ENCODE results near the gene CROCC2.

The CROCC2 gene

GRCh38 chr2:240876035-240876474 lies 30.1 kb upstream of the CROCC2 start:
- DNase-seq: no peak

- no peak for DNase-seq
These were observed 29.5 kb upstream of the CROCC2 start for GRCh38 chr2:240876475-240877251.

DNA sequence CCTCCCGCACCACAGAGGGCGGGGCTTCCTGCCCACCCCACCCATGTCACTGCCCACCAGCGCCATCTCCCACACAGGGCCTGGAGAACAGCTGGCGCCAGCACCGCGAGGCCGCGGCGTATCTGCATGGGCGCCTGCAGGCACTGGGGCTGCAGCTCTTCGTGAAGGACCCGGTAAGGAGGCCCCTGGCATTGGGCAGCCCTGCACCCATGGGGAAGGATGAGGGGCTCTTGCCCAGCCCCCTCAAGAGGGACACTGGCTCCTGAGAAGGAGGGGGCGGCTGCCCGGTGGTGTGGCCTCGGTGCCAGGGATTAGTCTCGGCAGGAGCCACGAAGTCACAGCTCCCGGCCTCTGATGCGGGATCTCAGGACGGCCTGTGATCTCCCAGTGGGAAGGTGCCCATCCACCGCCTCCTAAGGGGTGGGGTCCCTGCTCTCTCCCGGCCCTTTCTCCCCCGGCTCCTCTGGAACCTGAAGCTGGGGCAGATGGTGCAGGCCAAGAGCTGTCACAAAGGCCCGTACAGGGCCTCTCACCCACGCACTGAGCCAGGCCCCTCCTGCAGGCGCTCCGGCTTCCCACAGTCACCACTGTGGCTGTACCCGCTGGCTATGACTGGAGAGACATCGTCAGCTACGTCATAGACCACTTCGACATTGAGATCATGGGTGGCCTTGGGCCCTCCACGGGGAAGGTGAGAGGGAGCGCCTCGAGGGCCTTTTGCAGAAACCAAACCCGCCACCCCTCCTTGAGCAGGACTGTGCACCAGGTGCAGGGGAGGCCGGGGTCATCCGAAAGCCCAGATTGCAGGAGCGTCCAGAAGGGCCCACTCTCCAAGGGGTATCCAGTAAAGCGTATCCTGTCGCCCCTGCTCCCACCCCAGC lies 28.4 kb upstream of the CROCC2 start:
- DNase-seq: no peak

- DNase-seq: no peak
These were observed 27.7 kb upstream of the CROCC2 start for GRCh38 chr2:240878341-240878936.

DNA sequence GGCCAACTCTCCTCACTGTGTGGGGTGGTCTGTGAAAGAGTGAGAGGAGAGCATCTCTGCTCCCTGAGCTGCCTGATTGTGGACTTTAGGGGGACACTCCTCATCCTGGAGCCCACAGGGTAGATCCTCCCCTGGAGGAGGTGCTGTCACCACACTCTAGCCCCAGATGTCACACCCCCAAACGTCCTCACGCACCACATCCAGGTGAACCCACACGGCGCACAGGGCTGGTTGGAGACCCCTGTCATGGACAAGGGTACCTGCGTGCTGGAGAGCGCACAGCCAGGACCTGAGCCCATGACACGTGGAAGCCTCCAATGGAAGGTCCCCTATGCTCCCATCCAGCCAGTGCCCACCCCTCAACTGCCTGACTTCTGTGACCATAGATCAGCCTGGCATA lies 27.0 kb upstream of the CROCC2 start:
- no peak for DNase-seq

DNA sequence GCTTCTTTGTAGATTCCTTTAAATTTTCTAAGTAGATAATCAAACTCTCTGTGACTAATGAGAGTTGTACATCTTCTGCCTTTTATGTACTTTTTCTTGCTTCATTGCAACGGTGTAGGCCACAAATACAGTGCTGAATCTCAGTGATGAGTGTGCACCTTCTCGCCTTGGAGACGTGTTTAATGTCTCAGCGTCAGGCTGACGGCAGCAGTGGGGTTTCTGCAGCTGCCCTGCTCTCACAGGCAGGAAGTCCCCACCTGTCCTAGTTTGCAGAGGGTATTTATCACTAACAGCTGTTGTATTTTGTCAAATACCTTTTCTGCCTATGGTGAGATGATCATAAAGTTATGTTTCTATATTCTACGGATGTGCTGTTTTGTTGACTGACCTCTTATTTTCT lies 24.2 kb upstream of the CROCC2 start:
- DNase-seq: no peak

DNA sequence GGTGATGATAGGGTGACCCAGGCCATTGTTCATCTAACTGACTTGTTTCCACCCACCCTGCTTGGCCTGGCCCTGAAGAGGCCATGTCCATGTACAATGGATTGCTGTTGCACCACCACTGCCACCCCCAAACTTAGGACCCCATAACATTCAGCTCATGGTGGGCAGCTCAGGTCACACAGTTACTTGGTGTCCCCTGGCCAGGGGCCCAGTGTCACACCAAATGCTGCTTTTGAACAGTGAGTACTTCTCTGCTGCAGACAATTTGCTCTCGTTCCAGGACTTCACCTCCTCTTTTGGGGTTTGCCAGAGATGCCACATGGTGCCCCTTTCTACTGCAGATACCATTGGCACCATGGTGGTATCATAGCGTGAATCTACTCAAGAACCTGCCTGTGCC lies 21.9 kb upstream of the CROCC2 start:
- no peak for DNase-seq

- DNase-seq: no peak
These were observed 21.4 kb upstream of the CROCC2 start for GRCh38 chr2:240884745-240885144.

- no peak for DNase-seq
These were observed 20.6 kb upstream of the CROCC2 start for GRCh38 chr2:240885566-240885965.

DNA sequence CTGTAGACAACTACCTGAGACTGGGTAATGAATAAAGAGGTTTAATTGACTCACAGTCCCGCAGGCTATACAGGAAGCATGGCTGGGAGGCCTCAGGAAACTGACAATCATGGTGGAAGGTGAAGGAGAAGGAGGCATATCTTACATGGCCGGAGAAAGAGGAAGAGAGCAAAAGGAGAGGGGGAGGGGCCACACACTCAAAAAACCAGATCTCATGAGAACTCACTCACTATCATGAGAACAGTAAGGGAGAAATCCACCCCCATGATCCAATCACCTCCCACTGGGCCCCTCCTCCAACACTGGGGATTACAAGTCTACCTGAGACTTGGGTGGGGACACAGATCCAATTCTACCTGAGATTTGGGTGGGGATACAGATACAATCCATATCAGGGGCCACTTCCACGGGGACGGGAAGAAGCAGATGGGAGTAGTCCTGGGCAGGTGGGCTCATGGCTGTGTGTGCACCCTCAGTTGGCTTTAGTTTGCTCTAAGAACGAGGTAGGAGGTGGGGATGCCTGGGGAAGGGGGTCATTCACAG lies 20.0 kb upstream of the CROCC2 start:
- DNase-seq: peak; percentile 34

DNA sequence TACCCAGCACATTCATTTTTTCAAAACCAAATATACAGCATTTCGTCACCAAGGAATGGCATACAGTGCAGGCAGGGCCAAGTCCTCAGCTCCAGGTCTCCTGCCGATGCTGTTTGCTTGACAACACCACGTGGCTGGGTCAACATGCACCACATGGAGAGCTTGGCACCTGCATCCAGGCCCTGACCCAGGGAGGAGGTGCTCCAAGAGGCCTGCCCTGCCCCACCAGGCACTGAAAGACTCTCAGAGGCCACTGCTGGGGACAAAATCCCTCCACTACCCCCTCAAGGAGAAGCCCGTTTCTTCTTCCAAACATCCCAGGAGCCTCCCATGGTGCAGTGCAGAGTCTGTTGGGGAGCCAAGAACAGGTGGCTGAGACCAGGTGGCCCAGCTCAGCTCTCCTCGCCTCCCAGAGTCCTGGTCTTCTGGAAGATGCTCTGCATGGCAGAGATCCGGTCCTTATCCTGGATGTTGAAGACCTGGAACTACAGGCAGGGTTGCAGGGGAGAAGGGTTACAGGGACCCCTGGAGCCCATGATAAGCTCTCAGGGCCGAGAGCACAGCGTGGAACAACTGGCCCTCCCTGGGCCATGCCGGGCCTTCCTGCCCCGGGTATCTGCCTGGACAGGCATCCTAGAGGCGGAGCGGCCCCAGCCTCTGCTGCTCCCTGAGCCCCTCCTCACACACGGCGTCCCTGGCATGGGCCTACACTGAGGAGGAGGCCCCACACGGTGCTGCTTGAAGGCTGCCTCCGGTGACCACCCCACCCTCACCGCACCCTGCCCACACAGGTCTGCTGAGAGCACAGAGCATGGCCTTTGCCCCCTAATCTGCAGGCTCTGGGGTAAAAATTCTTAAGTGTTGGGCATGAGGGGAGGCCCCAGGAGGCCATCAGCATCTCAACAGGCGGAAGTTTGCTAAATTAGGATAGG lies 19.2 kb upstream of the CROCC2 start:
- DNase-seq: no peak

GRCh38 chr2:240887631-240888030 lies 18.5 kb upstream of the CROCC2 start:
- no peak for DNase-seq

DNA sequence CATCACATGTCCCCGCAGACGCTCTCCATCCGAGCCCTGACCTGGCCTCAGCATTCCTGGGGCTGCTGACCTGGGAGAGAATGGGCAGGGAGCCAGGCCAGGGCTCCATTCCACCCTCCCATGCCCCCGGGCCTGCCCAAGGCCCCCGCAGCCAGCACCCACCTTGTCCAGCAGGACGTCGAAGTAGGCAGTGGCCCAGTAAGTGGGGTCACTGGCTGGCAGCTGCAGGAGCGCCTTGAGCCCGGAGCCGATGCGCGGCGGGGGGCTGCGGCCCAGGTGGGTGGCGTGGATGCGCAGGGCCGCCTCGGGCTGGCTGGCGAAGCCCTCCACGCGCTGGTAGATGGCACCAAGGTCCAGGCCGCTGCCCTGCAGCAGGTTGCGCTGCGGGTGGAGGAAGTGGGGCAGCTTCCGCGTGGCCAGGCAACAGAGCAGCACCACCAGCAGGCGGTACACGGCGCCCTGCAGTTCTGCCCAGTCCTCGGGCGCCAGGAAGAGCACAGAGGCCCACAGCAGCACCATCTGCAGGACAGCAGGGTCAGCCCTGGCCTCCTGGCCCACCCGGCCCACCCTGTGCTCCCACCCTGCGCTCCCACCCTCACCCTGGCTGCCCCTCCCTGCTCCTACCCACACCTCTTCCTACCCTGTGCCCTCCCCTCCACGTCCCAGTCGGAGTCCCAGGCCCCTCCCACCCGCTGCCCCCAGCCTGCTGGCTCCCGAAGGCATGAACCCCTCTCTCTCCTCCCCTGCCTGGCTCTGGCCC lies 17.8 kb upstream of the CROCC2 start:
- no peak for DNase-seq

- DNase-seq: no peak
These were observed 17.1 kb upstream of the CROCC2 start for GRCh38 chr2:240888890-240889573.

DNA sequence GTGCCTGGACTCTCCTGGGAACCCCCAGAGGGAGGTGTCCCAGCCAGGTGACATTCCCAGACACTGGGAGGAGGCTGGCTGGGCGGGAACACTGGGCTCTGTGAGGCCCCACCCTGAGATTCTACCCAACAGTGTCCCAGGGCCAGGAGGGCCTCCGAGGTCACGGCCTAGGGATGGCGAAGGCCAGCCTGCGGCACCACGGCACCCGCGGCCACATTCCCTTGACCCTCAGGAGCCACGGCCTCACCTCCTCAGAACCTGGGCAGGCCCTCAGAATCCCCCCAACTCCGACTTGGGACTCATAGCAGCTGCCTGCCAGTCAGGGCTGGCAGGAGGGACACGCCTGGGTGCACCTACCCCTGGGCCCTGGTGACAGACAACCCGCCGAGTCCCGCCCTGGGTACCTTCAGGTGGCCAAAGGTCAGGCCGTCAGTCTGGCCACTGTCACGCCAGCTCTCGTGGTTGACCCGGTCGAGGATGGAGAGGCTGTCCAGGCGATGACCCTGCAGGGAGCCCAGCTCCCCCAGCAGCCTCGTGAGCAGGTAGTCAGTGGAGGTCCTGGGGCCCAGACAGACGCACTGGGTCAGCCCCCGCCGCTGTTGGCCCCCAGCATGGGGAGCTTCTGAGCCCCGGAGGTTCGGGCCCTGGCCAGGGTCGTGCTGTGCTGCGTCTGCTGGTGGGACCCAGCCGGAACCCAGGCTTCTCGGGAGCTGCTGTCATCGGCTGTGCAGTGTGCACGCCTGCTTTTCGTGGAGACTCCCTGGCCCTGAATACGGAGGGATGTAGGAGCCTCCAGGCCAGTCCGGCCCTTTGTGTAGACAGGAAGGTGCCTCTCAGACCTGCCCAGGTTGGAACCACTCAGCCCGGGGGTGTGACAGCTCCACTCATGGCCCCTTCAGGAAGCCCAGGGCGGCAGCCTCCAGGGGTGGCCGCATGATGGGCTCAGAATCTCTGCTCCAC lies 16.3 kb upstream of the CROCC2 start:
- no peak for DNase-seq

GRCh38 chr2:240890691-240891090 lies 15.4 kb upstream of the CROCC2 start:
- DNase-seq: no peak

DNA sequence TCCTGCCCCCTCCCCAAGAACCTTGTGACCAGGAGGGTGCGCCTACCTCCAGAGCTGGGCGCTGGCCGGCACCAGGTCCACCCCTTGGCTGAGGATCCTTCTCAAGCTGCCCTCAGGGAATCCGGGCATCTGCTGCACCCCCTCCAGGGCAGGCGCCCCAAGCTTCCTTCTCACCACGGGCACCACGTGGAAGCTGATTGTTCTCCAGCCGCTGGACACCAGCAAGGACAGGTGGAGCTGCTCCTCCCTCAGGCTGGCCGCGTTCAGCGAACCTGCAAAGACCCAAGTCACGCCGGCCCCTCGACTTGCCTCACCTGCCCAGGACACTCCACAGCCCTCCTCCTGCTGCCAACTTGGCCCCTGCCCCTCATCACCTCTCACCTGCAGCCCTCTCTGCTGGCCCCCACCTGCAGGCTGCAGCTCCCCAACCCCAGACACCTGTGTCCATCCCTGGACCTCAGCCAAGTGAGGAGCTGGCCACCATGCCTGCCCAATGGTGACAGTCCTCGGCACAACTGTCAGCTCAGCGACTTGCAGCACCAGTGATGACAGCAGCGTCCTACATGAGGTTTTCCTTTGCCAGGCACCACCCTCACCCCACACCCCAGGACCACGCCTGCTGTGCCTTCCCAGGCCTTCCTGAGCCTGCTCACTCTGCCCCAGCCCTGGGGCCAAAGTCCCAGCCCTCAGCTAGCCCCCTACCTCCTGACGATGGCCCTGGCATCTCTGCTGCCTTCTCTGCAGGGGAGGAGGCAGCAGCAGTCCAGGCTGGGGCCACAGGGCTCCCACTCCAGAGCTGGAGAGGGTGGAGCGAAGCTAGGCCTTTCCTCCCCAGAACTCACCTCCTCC lies 14.4 kb upstream of the CROCC2 start:
- DNase-seq: no peak

GRCh38 chr2:240892356-240892755 lies 13.8 kb upstream of the CROCC2 start:
- DNase-seq: no peak

- no peak for DNase-seq
These were observed 13.2 kb upstream of the CROCC2 start for GRCh38 chr2:240892925-240893324.

Data from Kasumi-1 (cell line).